GM23248 (cell line): ENCODE measurements around the gene ZNF710. TPM values are rescaled to one million over a fixed set of nuclear protein-coding genes. Genes with fewer than 3 reads are reported as not detected.
A peak's percentile ranks its signal among the peaks of the same experiment; 100 is the strongest.

Experiments
- DNase-seq: peaks from one replicate; pipeline ENCODE4 v3.0.0-alpha.2; 2015
- H2AFZ ChIP-seq: fragments of 200-600 bp; sonication (generic); 2 replicates; pipeline ENCODE4 v1.6.1; 2016; ENCODE audit warnings: antibody characterized with exemption
- H3F3A ChIP-seq: fragments of 200-600 bp; sonication (generic); 2 replicates; pipeline ENCODE4 v1.6.1; 2016; ENCODE audit warnings: mild to moderate bottlenecking, antibody characterized with exemption, mixed run types; ENCODE audit not compliant: insufficient read depth
- H3K27ac ChIP-seq: fragments of 200-600 bp; sonication (generic); 2 replicates; pipeline ENCODE4 v1.5.1; 2016; ENCODE audit warnings: mild to moderate bottlenecking
- H3K27me3 ChIP-seq: fragments of 200-600 bp; sonication (generic); replicated peaks from 2 replicates; pipeline ENCODE4 v1.6.1; 2016; ENCODE audit warnings: mild to moderate bottlenecking; ENCODE audit not compliant: insufficient read depth
- H3K36me3 ChIP-seq: fragments of 200-600 bp; sonication (generic); 2 replicates; pipeline ENCODE4 v1.6.1; 2016; ENCODE audit warnings: low read depth, mild to moderate bottlenecking
- H3K4me1 ChIP-seq: fragments of 200-600 bp; sonication (generic); 2 replicates; pipeline ENCODE4 v1.6.1; 2016; ENCODE audit warnings: mild to moderate bottlenecking; ENCODE audit not compliant: insufficient read depth
- H3K4me2 ChIP-seq: fragments of 200-600 bp; sonication (generic); one replicate; pipeline ENCODE4 v1.6.1; 2016; ENCODE audit warnings: mild to moderate bottlenecking; ENCODE audit not compliant: unreplicated experiment
- H3K4me3 ChIP-seq: fragments of 200-600 bp; sonication (generic); 2 replicates; pipeline ENCODE4 v1.5.1; 2016; ENCODE audit warnings: mild to moderate bottlenecking
- H3K79me2 ChIP-seq: fragments of 200-600 bp; sonication (generic); 2 replicates; pipeline ENCODE4 v1.6.1; 2016; ENCODE audit warnings: mild to moderate bottlenecking; ENCODE audit not compliant: insufficient read depth
- H3K9ac ChIP-seq: fragments of 200-600 bp; sonication (generic); 2 replicates; pipeline ENCODE4 v1.6.1; 2016; ENCODE audit warnings: mild to moderate bottlenecking
- H3K9me2 ChIP-seq: fragments of 200-600 bp; sonication (generic); 2 replicates; pipeline ENCODE4 v1.6.1; 2016; ENCODE audit warnings: mixed run types, mild to moderate bottlenecking, moderate library complexity; ENCODE audit not compliant: insufficient read depth
- H3K9me3 ChIP-seq: fragments of 200-600 bp; sonication (generic); one replicate; pipeline ENCODE4 v1.6.1; 2017; ENCODE audit warnings: low read depth
- H4K20me1 ChIP-seq: fragments of 200-600 bp; sonication (generic); 2 replicates; pipeline ENCODE4 v1.6.0; 2016; ENCODE audit not compliant: insufficient read depth
- EZH2 ChIP-seq: fragments of 200-600 bp; sonication (generic); IDR thresholded peaks from 2 replicates; pipeline ENCODE4 v1.6.1; 2018; ENCODE audit warnings: antibody characterized with exemption, mild to moderate bottlenecking; ENCODE audit not compliant: insufficient read depth, poor library complexity, severe bottlenecking
- EZH2phosphoT487 ChIP-seq: fragments of 200-600 bp; sonication (generic); IDR thresholded peaks from 2 replicates; pipeline ENCODE4 v1.6.1; 2018; ENCODE audit warnings: antibody characterized with exemption, moderate library complexity, mild to moderate bottlenecking, low read depth; ENCODE audit not compliant: insufficient read depth
- WGBS, 2 experiments: methylation state at CpG; one replicate each; pipeline ENCODE4 v1.1.6; 2015 to 2017; ENCODE audit warnings: low lambda C conversion rate in 2 of 2, low coverage in 1 of 2; ENCODE audit errors: missing lambda C conversion rate in 2 of 2; 5-methylcytosine and 5-hydroxymethylcytosine counted together
- in situ Hi-C: fragments of 300-500 bp; cut with MboI; formaldehyde crosslinking; loops from 2 replicates; pipeline ENCODE4 v1.15.0; 2020
- polyA plus RNA-seq: library from polyadenylated mRNA; unstranded; fragments of >200 nt; fragmentation: Nextera tagmentation; extraction: Ambion mirVana; gene quantifications from 2 replicates; pipeline ENCODE4 v1.2.1, GENCODE V29; 2016
- total RNA-seq: library from RNA; depleted of rRNA; stranded (reverse); fragments of >200 nt; shearing (Covaris generic); gene quantifications from 2 replicates; pipeline ENCODE4 v1.2.3, GENCODE V29; 2014

Gene ZNF710
- total and polyA plus RNA-seq, 2 experiments from 2014 or later, result 2.9 to 12.0 TPM

- TF ChIP-seq EZH2 (no peak), EZH2phosphoT487 (no peak)
- Histone ChIP-seq H3K4me2 (peak overlapping the region; percentile 14), H3K9me3 (no peaks in the 10 kb centered on the region), H3K36me3 (no peaks in the 10 kb centered on the region), H3K27me3 (no peaks in the 10 kb centered on the region), H3K9ac (no peak overlapping the region; the same call in 1 of the 2 replicates), H3F3A (peaks cover 14% of the 10 kb centered on the region; the same call in 1 of the 2 replicates), H3K4me3 (no peak overlapping the region), H2AFZ (no peak overlapping the region), H4K20me1 (no peaks in the 10 kb centered on the region), H3K4me1 (peaks cover 19% of the 10 kb centered on the region), H3K79me2 (peaks cover 91% of the 10 kb centered on the region), H3K27ac (peak overlapping the region; percentile 65), H3K9me2 (no peaks in the 10 kb centered on the region)
- DNase-seq, result peak; percentile 68
- WGBS, 2 experiments, result 42 to 47% methylated on average over 8 of the region's 8 CpGs
- in situ Hi-C loops, result no loop called here
Observed at GRCh38 chr15:90031231-90031791, 30.2 kb downstream of the ZNF710 start.

- 94 to 95% methylated on average over 5 of the region's 5 CpGs for WGBS, 2 experiments
- Histone ChIP-seq H3K9me2 (no peaks in the 10 kb centered on the region), H3K36me3 (no peaks in the 10 kb centered on the region), H3K4me2 (no peak overlapping the region), H3K9me3 (no peaks in the 10 kb centered on the region), H4K20me1 (no peaks in the 10 kb centered on the region), H3F3A (peaks cover 18% of the 10 kb centered on the region; the same call in 1 of the 2 replicates), H2AFZ (no peak overlapping the region), H3K4me3 (no peak overlapping the region), H3K27me3 (no peaks in the 10 kb centered on the region), H3K4me1 (peaks cover 29% of the 10 kb centered on the region), H3K9ac (no peak overlapping the region), H3K79me2 (peaks cover 92% of the 10 kb centered on the region), H3K27ac (no peak overlapping the region)
- in situ Hi-C loops, result no loop called here
- DNase-seq, result no peak
- no peak for TF ChIP-seq EZH2phosphoT487
- no peak for TF ChIP-seq EZH2
Observed at GRCh38 chr15:90033006-90033405, 31.9 kb downstream of the ZNF710 start.

- Histone ChIP-seq H3K9me2 (no peaks in the 10 kb centered on the region), H3K4me3 (no peak overlapping the region), H4K20me1 (no peaks in the 10 kb centered on the region), H3K27me3 (no peaks in the 10 kb centered on the region), H3K27ac (no peak overlapping the region), H3K79me2 (peaks cover 92% of the 10 kb centered on the region), H3K4me2 (no peak overlapping the region), H2AFZ (no peak overlapping the region), H3F3A (peaks cover 19% of the 10 kb centered on the region; the same call in 1 of the 2 replicates), H3K4me1 (peaks cover 33% of the 10 kb centered on the region), H3K9ac (no peak overlapping the region), H3K9me3 (no peaks in the 10 kb centered on the region), H3K36me3 (no peaks in the 10 kb centered on the region)
- DNase-seq, result no peak
- 86 to 90% methylated on average over 6 of the region's 6 CpGs for WGBS, 2 experiments
- in situ Hi-C loops, result no loop called here
- TF ChIP-seq EZH2phosphoT487 (no peak), EZH2 (no peak)
Observed at GRCh38 chr15:90033448-90033847, 32.3 kb downstream of the ZNF710 start.

- Histone ChIP-seq H3K27ac (0 out of 2 replicates have a peak overlapping the region, but pooled peaks have one; percentile 46), H3K27me3 (no peaks in the 10 kb centered on the region), H3K4me3 (no peak overlapping the region), H3K9me2 (no peaks in the 10 kb centered on the region), H3K9ac (no peak overlapping the region), H3K9me3 (no peaks in the 10 kb centered on the region), H4K20me1 (no peaks in the 10 kb centered on the region), H3K79me2 (peaks cover 94% of the 10 kb centered on the region), H3K36me3 (no peaks in the 10 kb centered on the region), H2AFZ (no peak overlapping the region), H3F3A (peaks cover 19% of the 10 kb centered on the region; the same call in 1 of the 2 replicates), H3K4me1 (peaks cover 34% of the 10 kb centered on the region), H3K4me2 (no peak overlapping the region)
- in situ Hi-C loops, result no loop called here
- 91 to 92% methylated on average over 19 of the region's 19 CpGs for WGBS, 2 experiments
- TF ChIP-seq EZH2, result no peak
- no peak for TF ChIP-seq EZH2phosphoT487
- no peak for DNase-seq
Observed at GRCh38 chr15:90035095-90035839, 34.1 kb downstream of the ZNF710 start.
